ENCODE data around the gene OGFOD2. TPM values are rescaled to one million over a fixed set of nuclear protein-coding genes. Genes with fewer than 3 reads are reported as not detected.

OGFOD2 gene
- total RNA-seq, 1 donor from 2014 or later, result 4.2 TPM

DNA sequence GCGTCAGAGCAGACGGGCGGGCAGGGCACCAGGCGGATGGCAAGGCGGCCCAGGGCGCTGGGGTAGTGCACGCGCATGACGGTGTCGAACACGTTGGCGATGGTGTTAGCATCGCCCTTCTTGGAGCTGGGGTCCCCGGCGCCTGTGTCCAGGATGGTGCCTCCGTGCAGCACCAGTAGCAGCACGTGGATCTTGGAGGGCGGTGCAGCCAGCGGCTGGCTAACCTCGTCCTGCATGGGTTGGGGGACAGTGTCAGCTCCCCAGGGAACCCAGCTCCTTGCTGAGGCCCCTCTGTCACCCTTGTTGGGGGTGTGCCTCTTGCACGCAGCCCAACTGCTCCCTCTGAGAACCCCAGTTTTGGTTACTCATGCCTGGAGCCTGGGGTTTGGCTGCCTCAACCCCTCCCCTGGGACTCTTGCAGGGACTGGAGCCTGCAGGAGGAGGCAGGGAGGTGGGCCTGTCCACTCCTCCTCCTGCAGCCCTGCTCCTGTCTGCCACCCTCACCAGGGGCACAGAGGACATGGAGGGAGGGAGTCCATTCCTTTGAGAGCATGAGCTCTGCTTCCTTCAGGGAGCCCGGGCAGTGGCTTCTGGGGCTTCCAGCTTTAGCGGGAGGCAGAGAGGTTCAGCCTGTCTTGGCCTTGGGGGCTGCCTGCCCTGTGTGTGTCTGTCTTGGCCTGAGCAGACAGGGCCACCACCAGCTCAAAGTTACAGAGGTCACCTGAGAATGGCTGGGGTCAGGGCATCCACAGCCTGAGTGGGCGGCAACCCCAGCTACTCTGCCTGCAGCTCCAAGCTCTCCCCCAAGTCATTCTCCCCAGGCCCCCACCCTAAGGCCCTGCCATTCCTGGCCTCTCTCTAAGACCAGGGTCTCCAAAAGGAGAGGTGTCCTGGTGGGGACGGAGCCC, 22.6 kb downstream of the OGFOD2 start:
- peaks cover 0 to 10% (median 3%) of the 10 kb centered on the region in 3 donors for H3K36me3 ChIP-seq (ENCODE audit: control insufficient read depth in 3 of 3, insufficient read depth in 3 of 3, low read length in 3 of 3)
- no peak overlapping the region for H3K4me3 ChIP-seq (ENCODE audit: low read length in 3 of 3)
- H3K9me3 ChIP-seq (ENCODE audit: control insufficient read depth in 3 of 3, low read length in 3 of 3), result no peaks in the 10 kb centered on the region
- peak overlapping the region in 2 of 3 donors; percentile 20 to 54 for H3K9ac ChIP-seq (ENCODE audit: low read depth in 1 of 3, low read length in 3 of 3)
- H3K27ac ChIP-seq (ENCODE audit: low read depth, low read length), result peak overlapping the region; percentile 28
- peaks cover 57 to 67% (median 61%) of the 10 kb centered on the region in 3 donors for H3K4me1 ChIP-seq (ENCODE audit: control insufficient read depth in 3 of 3, insufficient read depth in 3 of 3, low read length in 3 of 3)
- H3K27me3 ChIP-seq (ENCODE audit: control insufficient read depth in 3 of 3, insufficient read depth in 3 of 3, low read length in 3 of 3), result no peaks in the 10 kb centered on the region

DNA sequence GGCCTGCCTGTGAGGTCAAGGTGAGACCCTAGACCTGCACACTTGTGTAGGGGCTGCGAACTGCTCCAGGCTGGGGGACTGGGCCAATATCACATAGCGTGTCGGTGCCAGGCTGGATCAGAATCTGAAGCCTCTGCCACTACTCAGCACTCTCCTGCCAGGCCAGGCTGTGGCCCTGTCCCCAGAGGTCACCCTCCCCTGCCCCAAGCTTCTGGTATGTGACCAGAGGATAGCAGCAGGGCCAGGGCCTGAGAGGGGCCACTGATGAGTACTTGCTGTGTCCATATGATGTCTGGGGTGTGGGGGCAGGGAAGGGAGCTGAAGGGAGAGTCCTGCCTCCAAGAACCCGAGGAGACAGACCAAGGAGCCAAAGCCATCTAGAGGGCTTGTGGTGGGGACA, 23.3 kb downstream of the OGFOD2 start:
- peaks cover 0 to 10% (median 3%) of the 10 kb centered on the region in 3 donors for H3K36me3 ChIP-seq (ENCODE audit: control insufficient read depth in 3 of 3, insufficient read depth in 3 of 3, low read length in 3 of 3)
- no peak overlapping the region for H3K4me3 ChIP-seq (ENCODE audit: low read length in 3 of 3)
- H3K27me3 ChIP-seq (ENCODE audit: control insufficient read depth in 3 of 3, insufficient read depth in 3 of 3, low read length in 3 of 3), result no peaks in the 10 kb centered on the region
- peak overlapping the region in 2 of 3 donors; percentile 20 to 45 for H3K9ac ChIP-seq (ENCODE audit: low read depth in 1 of 3, low read length in 3 of 3)
- H3K4me1 ChIP-seq (ENCODE audit: control insufficient read depth in 3 of 3, insufficient read depth in 3 of 3, low read length in 3 of 3), result peaks cover 57 to 67% (median 61%) of the 10 kb centered on the region in 3 donors
- no peaks in the 10 kb centered on the region for H3K9me3 ChIP-seq (ENCODE audit: control insufficient read depth in 3 of 3, low read length in 3 of 3)
- peak overlapping the region; percentile 28 for H3K27ac ChIP-seq (ENCODE audit: low read depth, low read length)

DNA sequence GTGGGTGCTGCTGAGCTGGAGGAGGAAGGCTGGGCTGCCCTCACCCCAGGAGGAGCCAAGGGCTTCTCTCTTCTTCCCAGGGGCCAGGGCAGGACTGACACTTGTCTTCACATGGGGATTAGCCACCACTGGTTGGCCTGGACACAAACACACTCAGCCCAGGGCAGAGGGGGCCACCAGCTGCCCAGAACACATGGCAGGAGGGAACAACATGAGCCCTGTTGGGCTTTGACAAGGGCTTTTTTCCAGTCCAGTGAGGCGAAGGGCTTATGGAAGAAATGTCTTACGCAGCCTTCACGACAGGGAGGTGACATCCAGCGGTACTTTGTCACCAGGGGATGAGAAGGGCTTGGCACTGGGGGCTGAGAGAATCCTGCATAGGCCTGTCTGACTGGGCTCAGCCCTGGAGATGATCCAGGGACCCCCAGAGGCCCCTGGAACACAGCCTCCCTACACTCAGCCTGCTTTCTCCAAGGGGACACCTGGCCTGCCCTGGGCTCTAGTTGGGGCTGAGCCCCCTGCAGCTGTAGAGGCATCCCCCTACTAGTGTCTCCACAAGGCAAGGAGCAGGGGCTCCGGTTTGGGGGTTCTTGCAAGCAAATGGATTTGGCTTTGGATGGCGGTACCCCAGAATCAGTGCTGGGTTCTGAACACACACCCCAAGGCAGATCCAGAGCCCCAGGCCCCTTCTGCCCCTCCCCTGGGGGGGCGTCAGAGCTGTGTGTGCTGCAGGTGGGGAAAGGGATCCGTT, 24.3 kb downstream of the OGFOD2 start:
- Histone ChIP-seq H3K36me3 (ENCODE audit: control insufficient read depth in 3 of 3, insufficient read depth in 3 of 3, low read length in 3 of 3) (peaks cover 0 to 12% (median 7%) of the 10 kb centered on the region in 3 donors), H3K27me3 (ENCODE audit: control insufficient read depth in 3 of 3, insufficient read depth in 3 of 3, low read length in 3 of 3) (no peaks in the 10 kb centered on the region), H3K27ac (ENCODE audit: low read depth, low read length) (peak overlapping the region; percentile 75)

DNA sequence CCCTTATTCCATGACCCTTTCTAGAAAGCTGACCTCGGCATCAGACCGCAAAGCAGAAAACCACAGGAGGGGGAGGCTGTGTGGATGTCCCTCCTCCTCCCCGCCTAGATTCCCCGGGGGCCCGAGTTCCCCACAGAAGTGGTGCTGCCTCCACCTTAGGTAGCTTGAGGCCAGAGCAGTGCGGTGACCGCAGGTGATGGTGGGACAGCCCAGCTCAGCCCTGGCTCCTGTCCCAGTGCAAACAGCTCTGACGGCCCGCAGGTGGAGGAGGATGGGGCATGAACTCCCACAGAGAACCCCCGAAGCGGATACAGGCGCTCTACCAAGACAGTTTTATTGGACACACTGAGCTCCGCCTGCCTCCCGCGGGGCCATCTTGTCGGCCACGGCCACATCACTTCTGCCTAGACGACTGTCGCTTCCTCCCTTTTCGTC, 25.0 kb downstream of the OGFOD2 start:
- Histone ChIP-seq H3K9ac (ENCODE audit: low read depth in 1 of 3, low read length in 3 of 3) (peak overlapping the region; percentile 10 to 65 (median 57)), H3K9me3 (ENCODE audit: control insufficient read depth in 3 of 3, low read length in 3 of 3) (no peaks in the 10 kb centered on the region), H3K4me3 (ENCODE audit: low read length in 3 of 3) (no peak overlapping the region), H3K27me3 (ENCODE audit: control insufficient read depth in 3 of 3, insufficient read depth in 3 of 3, low read length in 3 of 3) (no peaks in the 10 kb centered on the region), H3K27ac (ENCODE audit: low read depth, low read length) (peak overlapping the region; percentile 75), H3K36me3 (ENCODE audit: control insufficient read depth in 3 of 3, insufficient read depth in 3 of 3, low read length in 3 of 3) (peaks cover 3 to 18% (median 8%) of the 10 kb centered on the region in 3 donors), H3K4me1 (ENCODE audit: control insufficient read depth in 3 of 3, insufficient read depth in 3 of 3, low read length in 3 of 3) (peaks cover 48 to 57% (median 51%) of the 10 kb centered on the region in 3 donors)

More for the DNA sequence above, 24.3 kb downstream of the OGFOD2 start:
- H3K9ac ChIP-seq (ENCODE audit: low read depth in 1 of 3, low read length in 3 of 3), result peak overlapping the region; percentile 10 to 65 (median 57)
- no peaks in the 10 kb centered on the region for H3K9me3 ChIP-seq (ENCODE audit: control insufficient read depth in 3 of 3, low read length in 3 of 3)
- peaks cover 54 to 63% (median 58%) of the 10 kb centered on the region in 3 donors for H3K4me1 ChIP-seq (ENCODE audit: control insufficient read depth in 3 of 3, insufficient read depth in 3 of 3, low read length in 3 of 3)
- H3K4me3 ChIP-seq (ENCODE audit: low read length in 3 of 3), result no peak overlapping the region

DNA sequence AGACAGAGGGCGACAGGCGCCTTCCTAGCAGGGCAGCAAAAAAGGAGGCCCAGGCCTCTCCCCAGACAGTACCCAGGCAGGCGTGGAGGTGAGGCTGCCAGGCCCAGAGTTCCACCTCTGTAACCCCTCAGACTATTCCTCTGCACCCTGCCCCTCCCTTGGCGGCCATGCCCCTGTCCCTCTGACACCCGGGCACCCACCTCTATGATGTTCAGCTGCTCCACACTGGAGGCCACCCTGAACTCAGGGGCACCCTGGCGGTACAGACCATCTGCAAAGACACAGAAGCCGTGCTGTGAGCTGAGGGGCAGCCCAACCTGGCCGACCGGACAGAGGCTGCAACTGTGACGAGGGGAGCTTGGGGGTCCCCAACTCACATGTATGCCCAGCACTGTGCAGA, 25.5 kb downstream of the OGFOD2 start:
- Histone ChIP-seq H3K27me3 (ENCODE audit: control insufficient read depth in 3 of 3, insufficient read depth in 3 of 3, low read length in 3 of 3) (no peaks in the 10 kb centered on the region), H3K9ac (ENCODE audit: low read depth in 1 of 3, low read length in 3 of 3) (no peak overlapping the region), H3K36me3 (ENCODE audit: control insufficient read depth in 3 of 3, insufficient read depth in 3 of 3, low read length in 3 of 3) (peaks cover 7 to 22% (median 12%) of the 10 kb centered on the region in 3 donors), H3K4me1 (ENCODE audit: control insufficient read depth in 3 of 3, insufficient read depth in 3 of 3, low read length in 3 of 3) (peaks cover 43 to 51% (median 46%) of the 10 kb centered on the region in 3 donors), H3K4me3 (ENCODE audit: low read length in 3 of 3) (no peak overlapping the region), H3K27ac (ENCODE audit: low read depth, low read length) (no peak overlapping the region), H3K9me3 (ENCODE audit: control insufficient read depth in 3 of 3, low read length in 3 of 3) (no peaks in the 10 kb centered on the region)

DNA sequence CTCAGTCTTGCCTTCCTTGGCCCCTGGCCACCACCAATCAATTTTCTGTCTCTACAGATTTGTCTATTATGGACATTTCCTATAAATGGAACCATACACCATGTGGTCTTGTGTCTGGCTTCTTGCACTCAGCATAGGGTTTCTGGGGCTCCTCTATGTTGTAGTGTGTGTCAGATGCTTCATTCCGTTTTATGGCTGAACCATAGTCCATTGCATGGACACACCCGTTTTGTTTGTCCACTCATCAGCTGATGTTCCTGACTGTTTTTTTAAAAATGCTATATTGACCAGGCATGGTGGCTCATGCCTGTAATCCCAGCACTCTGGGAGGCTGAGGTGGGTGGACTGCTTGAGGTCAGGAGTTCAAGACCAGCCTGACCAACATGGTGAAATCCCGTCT, 26.4 kb downstream of the OGFOD2 start:
- H3K27ac ChIP-seq (ENCODE audit: low read depth, low read length), result no peak overlapping the region
- no peaks in the 10 kb centered on the region for H3K9me3 ChIP-seq (ENCODE audit: control insufficient read depth in 3 of 3, low read length in 3 of 3)
- H3K27me3 ChIP-seq (ENCODE audit: control insufficient read depth in 3 of 3, insufficient read depth in 3 of 3, low read length in 3 of 3), result no peaks in the 10 kb centered on the region
- peaks cover 34 to 42% (median 37%) of the 10 kb centered on the region in 3 donors for H3K4me1 ChIP-seq (ENCODE audit: control insufficient read depth in 3 of 3, insufficient read depth in 3 of 3, low read length in 3 of 3)
- peaks cover 7 to 22% (median 12%) of the 10 kb centered on the region in 3 donors for H3K36me3 ChIP-seq (ENCODE audit: control insufficient read depth in 3 of 3, insufficient read depth in 3 of 3, low read length in 3 of 3)
- H3K9ac ChIP-seq (ENCODE audit: low read depth in 1 of 3, low read length in 3 of 3), result no peak overlapping the region
- H3K4me3 ChIP-seq (ENCODE audit: low read length in 3 of 3), result no peak overlapping the region

DNA sequence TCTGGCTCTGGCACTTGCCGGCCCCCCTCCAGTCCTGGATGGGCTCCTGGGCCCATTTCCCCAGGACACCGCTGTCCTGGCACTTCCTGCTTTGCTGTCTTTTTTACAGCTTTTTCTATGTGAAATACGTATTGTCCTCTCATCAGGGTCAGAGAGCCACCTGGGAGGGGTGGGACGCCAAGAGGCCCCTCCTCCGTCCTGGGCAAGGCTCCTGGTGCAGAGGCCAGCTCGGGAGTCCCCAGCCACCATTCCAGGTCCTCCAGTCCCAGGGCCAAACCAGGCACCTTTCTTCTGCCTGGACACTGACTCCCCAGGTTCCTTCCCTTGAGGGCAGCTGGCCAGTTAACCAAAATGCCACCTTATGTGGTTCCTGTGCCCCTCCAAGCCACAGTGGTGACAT, 28.2 kb downstream of the OGFOD2 start:
- peaks cover 16 to 24% (median 19%) of the 10 kb centered on the region in 3 donors for H3K4me1 ChIP-seq (ENCODE audit: control insufficient read depth in 3 of 3, insufficient read depth in 3 of 3, low read length in 3 of 3)
- H3K9me3 ChIP-seq (ENCODE audit: control insufficient read depth in 3 of 3, low read length in 3 of 3), result no peaks in the 10 kb centered on the region
- no peak overlapping the region for H3K27ac ChIP-seq (ENCODE audit: low read depth, low read length)
- H3K27me3 ChIP-seq (ENCODE audit: control insufficient read depth in 3 of 3, insufficient read depth in 3 of 3, low read length in 3 of 3), result no peaks in the 10 kb centered on the region
- peaks cover 11 to 28% (median 12%) of the 10 kb centered on the region in 3 donors for H3K36me3 ChIP-seq (ENCODE audit: control insufficient read depth in 3 of 3, insufficient read depth in 3 of 3, low read length in 3 of 3)
- H3K9ac ChIP-seq (ENCODE audit: low read depth in 1 of 3, low read length in 3 of 3), result no peak overlapping the region
- no peak overlapping the region for H3K4me3 ChIP-seq (ENCODE audit: low read length in 3 of 3)

DNA sequence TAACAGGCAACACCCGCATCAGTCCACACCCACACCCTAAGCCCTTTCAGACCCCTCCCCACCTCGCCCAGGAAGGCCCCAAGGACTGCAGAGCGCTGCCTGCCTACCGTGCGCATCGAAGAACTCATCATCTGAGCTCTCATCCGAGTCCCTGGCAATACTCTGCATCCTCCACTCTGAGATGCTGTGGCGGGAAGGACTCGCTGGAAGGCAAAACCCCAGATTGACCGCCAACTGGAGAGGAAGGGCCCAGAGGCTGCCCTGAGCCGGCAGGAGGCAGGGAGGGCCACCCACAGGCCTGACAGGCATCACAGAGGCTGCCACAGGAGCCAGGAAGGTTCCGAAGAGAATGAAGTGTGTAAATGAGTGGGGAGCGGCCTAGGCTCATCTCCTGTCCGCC, 29.2 kb downstream of the OGFOD2 start:
- Histone ChIP-seq H3K27me3 (ENCODE audit: control insufficient read depth in 3 of 3, insufficient read depth in 3 of 3, low read length in 3 of 3) (no peaks in the 10 kb centered on the region), H3K4me1 (ENCODE audit: control insufficient read depth in 3 of 3, insufficient read depth in 3 of 3, low read length in 3 of 3) (peaks cover 7 to 14% (median 9%) of the 10 kb centered on the region in 3 donors), H3K36me3 (ENCODE audit: control insufficient read depth in 3 of 3, insufficient read depth in 3 of 3, low read length in 3 of 3) (peaks cover 20 to 32% (median 21%) of the 10 kb centered on the region in 3 donors), H3K9ac (ENCODE audit: low read depth in 1 of 3, low read length in 3 of 3) (no peak overlapping the region), H3K27ac (ENCODE audit: low read depth, low read length) (no peak overlapping the region), H3K9me3 (ENCODE audit: control insufficient read depth in 3 of 3, low read length in 3 of 3) (no peaks in the 10 kb centered on the region), H3K4me3 (ENCODE audit: low read length in 3 of 3) (no peak overlapping the region)

DNA sequence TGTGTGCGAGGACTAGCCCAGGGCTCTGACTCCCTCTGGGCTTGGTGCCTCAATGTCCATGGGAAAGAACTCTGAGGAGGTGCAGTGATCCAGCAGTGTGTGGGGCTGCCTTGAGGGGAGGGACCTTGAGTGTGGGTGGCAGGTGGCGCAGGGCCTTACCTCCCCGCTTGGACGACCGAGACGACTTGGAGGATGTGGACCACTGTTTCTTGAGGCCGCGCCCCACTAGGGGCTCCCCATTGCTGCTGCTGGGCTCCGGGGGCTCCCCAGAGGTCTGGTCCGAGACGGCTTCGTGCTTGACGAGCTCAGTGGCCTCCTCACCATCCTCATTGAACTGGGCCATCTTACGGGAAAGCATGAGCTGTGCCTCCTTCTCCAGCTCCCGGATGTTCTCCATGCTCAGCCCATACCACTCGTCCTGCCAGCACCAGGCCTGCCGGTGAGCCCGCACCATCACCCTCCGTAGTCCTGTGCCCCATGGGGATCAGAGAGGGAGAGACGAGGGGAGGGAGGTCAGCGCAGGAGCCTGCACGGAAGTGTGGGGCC, 30.1 kb downstream of the OGFOD2 start:
- H3K9ac ChIP-seq (ENCODE audit: low read depth in 1 of 3, low read length in 3 of 3), result no peak overlapping the region
- H3K27ac ChIP-seq (ENCODE audit: low read depth, low read length), result no peak overlapping the region
- no peak overlapping the region for H3K4me3 ChIP-seq (ENCODE audit: low read length in 3 of 3)
- H3K9me3 ChIP-seq (ENCODE audit: control insufficient read depth in 3 of 3, low read length in 3 of 3), result no peaks in the 10 kb centered on the region
- peaks cover 0 to 5% (median 0%) of the 10 kb centered on the region in 3 donors for H3K4me1 ChIP-seq (ENCODE audit: control insufficient read depth in 3 of 3, insufficient read depth in 3 of 3, low read length in 3 of 3)
- peaks cover 24 to 34% (median 26%) of the 10 kb centered on the region in 3 donors for H3K36me3 ChIP-seq (ENCODE audit: control insufficient read depth in 3 of 3, insufficient read depth in 3 of 3, low read length in 3 of 3)
- no peaks in the 10 kb centered on the region for H3K27me3 ChIP-seq (ENCODE audit: control insufficient read depth in 3 of 3, insufficient read depth in 3 of 3, low read length in 3 of 3)
